B cell (primary cell): Measurements from ENCODE around the gene MAP3K4. TPM values are rescaled to one million over a fixed set of nuclear protein-coding genes. Genes with fewer than 3 reads are reported as not detected.

Experiments used
- ATAC-seq: fragments of 200-7000 bp; cut with Tn5 transposase; one replicate; pipeline ENCODE4 v1.10.0; 2021; ENCODE audit warnings: low read depth, mild to moderate bottlenecking, moderate number of reproducible peaks, moderate library complexity
- CTCF ChIA-PET: fragments of 350-600 bp; sonication (Branson Sonifier 250); formaldehyde crosslinking; loops from one replicate; lab custom pipeline; 2021; ENCODE audit warnings: antibody characterized with exemption, inconsistent platforms; lab: Charles Lee
- POLR2A ChIA-PET: fragments of 350-600 bp; sonication (Branson Sonifier 250); formaldehyde crosslinking; loops from one replicate; lab custom pipeline; 2021; ENCODE audit warnings: antibody characterized with exemption; lab: Charles Lee
- DNase-seq: peaks from one replicate; pipeline ENCODE4 v3.0.0; 2013
- H2AFZ ChIP-seq: 2 replicates; pipeline ENCODE4 v1.6.1; 2012; ENCODE audit warnings: mild to moderate bottlenecking, low read depth, low read length; ENCODE audit not compliant: insufficient read depth, poor library complexity, severe bottlenecking
- H3K27ac ChIP-seq, 2 donors: 1 replicate in 1 of 2; 2 replicates in 1 of 2; pipeline ENCODE4 v1.5.1; 2012 to 2013; ENCODE audit warnings: low read length in 2 of 2, mild to moderate bottlenecking in 2 of 2, moderate library complexity in 1 of 2
- H3K27me3 ChIP-seq, 4 experiments: fragments of 200-600 bp in 1 of 4; sonication (generic) in 1 of 4; replicated peaks in 1 of 4; 1 replicate in 2 of 4; 2 replicates in 2 of 4; pipeline versions ENCODE4 v1.6.1 to v1.7.0; 2013 to 2016; ENCODE audit warnings: low read length in 3 of 4, mild to moderate bottlenecking in 2 of 4, mixed read lengths in 1 of 4, moderate library complexity in 1 of 4; ENCODE audit not compliant: insufficient read depth in 4 of 4, control insufficient read depth in 3 of 4; ENCODE audit errors: control extremely low read depth in 1 of 4
- H3K36me3 ChIP-seq, 2 experiments: replicated peaks in 1 of 2; 1 replicate in 1 of 2; 2 replicates in 1 of 2; pipeline versions ENCODE4 v1.6.1 to v1.7.1; 2013; ENCODE audit warnings: low read length in 1 of 2; ENCODE audit not compliant: insufficient read depth in 2 of 2, control insufficient read depth in 1 of 2; ENCODE audit errors: control extremely low read depth in 1 of 2, extremely low read depth in 1 of 2
- H3K4me1 ChIP-seq, 2 donors: fragments of 200-600 bp in 1 of 2; sonication (generic) in 1 of 2; 1 replicate in 1 of 2; 2 replicates in 1 of 2; pipeline versions ENCODE4 v1.5.1 to v1.6.1; 2013 to 2017; ENCODE audit warnings: low read length in 2 of 2; ENCODE audit not compliant: control insufficient read depth in 2 of 2, insufficient read depth in 2 of 2
- H3K4me2 ChIP-seq: replicated peaks from 2 replicates; pipeline ENCODE3; 2012; ENCODE audit warnings: mild to moderate bottlenecking, low read depth, low read length; ENCODE audit not compliant: poor library complexity, severe bottlenecking
- H3K4me3 ChIP-seq, 5 experiments: fragments of 200-600 bp in 1 of 5; sonication (generic) in 1 of 5; 1 replicate in 3 of 5; 2 replicates in 2 of 5; pipeline versions ENCODE4 v1.5.1 to v1.7.0; 2011 to 2016; ENCODE audit warnings: low read length in 4 of 5, mild to moderate bottlenecking in 4 of 5, low read depth in 2 of 5, control low read depth in 1 of 5, moderate library complexity in 1 of 5; ENCODE audit not compliant: insufficient read depth in 1 of 5; ENCODE audit errors: control extremely low read depth in 1 of 5, extremely low read depth in 1 of 5
- H3K79me2 ChIP-seq: fragments of 200-600 bp; sonication (generic); one replicate; pipeline ENCODE4 v1.6.0; 2016; ENCODE audit warnings: low read length; ENCODE audit not compliant: control insufficient read depth, insufficient read depth
- H3K9ac ChIP-seq: fragments of 200-600 bp; sonication (generic); 2 replicates; pipeline ENCODE4 v1.6.1; 2017; ENCODE audit warnings: mild to moderate bottlenecking, low read length, moderate library complexity
- H3K9me3 ChIP-seq, 3 donors: one replicate each; pipeline versions ENCODE4 v1.6.1 to v1.7.1; 2013; ENCODE audit warnings: low read length in 2 of 3; ENCODE audit not compliant: control insufficient read depth in 2 of 3, insufficient read depth in 1 of 3; ENCODE audit errors: control extremely low read depth in 1 of 3
- H4K20me1 ChIP-seq: 2 replicates; pipeline ENCODE4 v1.6.0; 2012; ENCODE audit warnings: mild to moderate bottlenecking, low read length; ENCODE audit not compliant: insufficient read depth, control insufficient read depth, poor library complexity, severe bottlenecking
- H3K27ac Mint-ChIP-seq: one replicate; pipeline ENCODE4 v1.8.0; 2021; ENCODE audit warnings: mixed read lengths
- H3K27me3 Mint-ChIP-seq: one replicate; pipeline ENCODE4 v1.8.0; 2021; ENCODE audit warnings: mixed read lengths
- H3K4me1 Mint-ChIP-seq: one replicate; pipeline ENCODE4 v1.8.0; 2021; ENCODE audit warnings: mixed read lengths
- H3K4me3 Mint-ChIP-seq: one replicate; pipeline ENCODE4 v1.8.0; 2021; ENCODE audit warnings: mixed read lengths
- H3K9me3 Mint-ChIP-seq: one replicate; pipeline ENCODE4 v1.8.0; 2022; ENCODE audit warnings: mixed read lengths; ENCODE audit not compliant: insufficient read depth
- CTCF ChIP-seq: fragments of 200-600 bp; IDR thresholded peaks from one replicate; pipeline ENCODE4 v1.8.0; 2022; ENCODE audit warnings: antibody characterized with exemption, mild to moderate bottlenecking
- EZH2 ChIP-seq: IDR thresholded peaks from 2 replicates; pipeline ENCODE4 v1.6.1; 2012; ENCODE audit warnings: borderline replicate concordance, low read depth, mild to moderate bottlenecking, moderate library complexity, low read length; ENCODE audit not compliant: insufficient read depth, poor library complexity, severe bottlenecking
- WGBS: methylation state at CpG from one replicate; pipeline ENCODE4 v1.1.5; 2013; ENCODE audit warnings: missing lambda C conversion rate; ENCODE audit not compliant: insufficient coverage; 5-methylcytosine and 5-hydroxymethylcytosine counted together
- intact Hi-C: fragments of 100-400 bp; cut with micrococcal nuclease; formaldehyde crosslinking; loops from one replicate; pipeline ENCODE4 v1.10.0; 2022
- polyA plus RNA-seq: library from polyadenylated mRNA; depleted of rRNA; stranded (reverse); fragments of >200 nt; gene quantifications from 2 replicates; pipeline ENCODE4 v1.2.3, GENCODE V29; 2012
- total RNA-seq, 2 donors: library from RNA; stranded (reverse); fragments of 120-200 nt in 1 of 2; gene quantifications; 1 replicate in 1 of 2; 2 replicates in 1 of 2; pipeline versions ENCODE4 v1.2.3 to v1.2.4, GENCODE V29; 2013 to 2022

MAP3K4 gene
- total and polyA plus RNA-seq, 2 donors (not counting 1 experiment from before 2014, with no cell fraction given): 24.4 to 105 TPM

- no peak overlapping the region for H3K4me3 Mint-ChIP-seq
- ChIA-PET POLR2A (no interaction called here), CTCF (interaction anchor here (3.3 kb wide), 1 partner anchor 271 kb away, joined by 19 read pairs; no protein-coding TSS in a partner anchor)
- Histone ChIP-seq H3K9ac (no peak overlapping the region), H3K4me1 (no peaks in the 10 kb centered on the region), H3K79me2 (no peaks in the 10 kb centered on the region), H4K20me1 (no peaks in the 10 kb centered on the region), H3K4me3 (no peak overlapping the region), H3K4me2 (no peak overlapping the region), H3K27me3 (no peaks in the 10 kb centered on the region), H3K36me3 (peaks cover 0 to 54% of the 10 kb centered on the region in 2 experiments), H3K9me3 (no peaks in the 10 kb centered on the region), H3K27ac (no peak overlapping the region), H2AFZ (no peak overlapping the region)
- no peaks in the 10 kb centered on the region for H3K4me1 Mint-ChIP-seq
- TF ChIP-seq EZH2: no peak
- TF ChIP-seq CTCF: no peak
- H3K27me3 Mint-ChIP-seq: no peaks in the 10 kb centered on the region
- 94% methylated on average over 6 of the region's 8 CpGs for WGBS
- H3K9me3 Mint-ChIP-seq: no peaks in the 10 kb centered on the region
- no peak for DNase-seq
- H3K27ac Mint-ChIP-seq: no peak overlapping the region
- intact Hi-C loops: no loop called here
- ATAC-seq: no peak
Measured at GRCh38 chr6:161100072-161100471, 108.5 kb downstream of the MAP3K4 start.

- no peaks in the 10 kb centered on the region for H3K9me3 ChIP-seq
- 96% methylated on average over 4 of the region's 7 CpGs for WGBS
- no peaks in the 10 kb centered on the region for H3K9me3 Mint-ChIP-seq
- no peak overlapping the region for H2AFZ ChIP-seq
- no peak overlapping the region for H3K4me3 ChIP-seq
- TF ChIP-seq EZH2 (no peak), CTCF (peak; percentile 25)
- H3K27ac Mint-ChIP-seq: no peak overlapping the region
- no peak for ATAC-seq
- peaks cover 6 to 61% of the 10 kb centered on the region in 2 experiments for H3K36me3 ChIP-seq
- H3K27ac ChIP-seq: no peak overlapping the region
- H3K9ac ChIP-seq: no peak overlapping the region
- H3K4me1 Mint-ChIP-seq: no peaks in the 10 kb centered on the region
- peak; percentile 9 for DNase-seq
- H3K4me2 ChIP-seq: no peak overlapping the region
- H3K27me3 ChIP-seq: no peaks in the 10 kb centered on the region
- H3K27me3 Mint-ChIP-seq: no peaks in the 10 kb centered on the region
- no peaks in the 10 kb centered on the region for H4K20me1 ChIP-seq
- H3K4me3 Mint-ChIP-seq: no peak overlapping the region
- no peaks in the 10 kb centered on the region for H3K79me2 ChIP-seq
- intact Hi-C loops: loop anchor here (1.0 kb wide), 1 partner anchor 269 kb away; no protein-coding TSS in a partner anchor
- POLR2A ChIA-PET: no interaction called here
- CTCF ChIA-PET: interaction anchor here (2.1 to 3.3 kb wide), 3 partner anchors 267 to 272 kb away, joined by 6 to 19 read pairs (median 11); no protein-coding TSS in a partner anchor
- no peaks in the 10 kb centered on the region for H3K4me1 ChIP-seq
Measured at GRCh38 chr6:161101517-161101916, 109.9 kb downstream of the MAP3K4 start.
